H1 (cell line): Measurements from ENCODE around the gene TECTB.

Experiments
- EP300 ChIP-seq, 2 experiments: IDR thresholded peaks; 1 replicate in 1 of 2; 2 replicates in 1 of 2; pipeline ENCODE4 v1.6.1; 2011 to 2012; ENCODE audit warnings: low read depth in 2 of 2, low read length in 2 of 2, mild to moderate bottlenecking in 2 of 2, borderline replicate concordance in 1 of 2, inconsistent platforms in 1 of 2, moderate library complexity in 1 of 2
- EZH2 ChIP-seq: fragments of 200-600 bp; sonication (generic); IDR thresholded peaks from 2 replicates; pipeline ENCODE4 v1.7.1; 2012; ENCODE audit warnings: low read depth, mild to moderate bottlenecking, moderate library complexity, low read length, inconsistent platforms; ENCODE audit not compliant: severe bottlenecking
- HDAC6 ChIP-seq: IDR thresholded peaks from one replicate; pipeline ENCODE4 v1.7.1; 2012; ENCODE audit warnings: low read depth, mild to moderate bottlenecking, inconsistent platforms, low read length, moderate library complexity
- POLR2A ChIP-seq, 2 experiments: IDR thresholded peaks; 1 replicate in 1 of 2; 2 replicates in 1 of 2; pipeline ENCODE4 v1.6.1; 2011; ENCODE audit warnings: low read depth in 2 of 2, low read length in 2 of 2, mild to moderate bottlenecking in 2 of 2; ENCODE audit errors: control extremely low read depth in 1 of 2
- SIN3A ChIP-seq, 2 experiments: IDR thresholded peaks in 1 of 2; conservative IDR thresholded peaks in 1 of 2; 2 replicates each; pipeline ENCODE4 v1.6.1; 2011 to 2012; ENCODE audit warnings: low read length in 2 of 2, improper control_type of control experiment in 1 of 2, low read depth in 1 of 2, mild to moderate bottlenecking in 1 of 2
- TAF1 ChIP-seq: IDR thresholded peaks from 2 replicates; pipeline ENCODE4 v1.6.1; 2011; ENCODE audit warnings: mild to moderate bottlenecking, low read depth, low read length
- TF ChIP-seq, protein P1 (sequence below), 3 experiments: IDR thresholded peaks; 1 replicate in 2 of 3; 2 replicates in 1 of 3; pipeline versions ENCODE4 v1.5.1 to v1.6.1; 2011; ENCODE audit warnings: low read length in 3 of 3, mild to moderate bottlenecking in 3 of 3, inconsistent platforms in 2 of 3, low read depth in 1 of 3, moderate library complexity in 1 of 3; ENCODE audit not compliant: insufficient read depth in 1 of 3; ENCODE audit errors: control extremely low read depth in 1 of 3
- TF ChIP-seq, protein P2 (sequence below): IDR thresholded peaks from 2 replicates; pipeline ENCODE4 v1.6.1; 2012; ENCODE audit warnings: inconsistent platforms

DNA sequence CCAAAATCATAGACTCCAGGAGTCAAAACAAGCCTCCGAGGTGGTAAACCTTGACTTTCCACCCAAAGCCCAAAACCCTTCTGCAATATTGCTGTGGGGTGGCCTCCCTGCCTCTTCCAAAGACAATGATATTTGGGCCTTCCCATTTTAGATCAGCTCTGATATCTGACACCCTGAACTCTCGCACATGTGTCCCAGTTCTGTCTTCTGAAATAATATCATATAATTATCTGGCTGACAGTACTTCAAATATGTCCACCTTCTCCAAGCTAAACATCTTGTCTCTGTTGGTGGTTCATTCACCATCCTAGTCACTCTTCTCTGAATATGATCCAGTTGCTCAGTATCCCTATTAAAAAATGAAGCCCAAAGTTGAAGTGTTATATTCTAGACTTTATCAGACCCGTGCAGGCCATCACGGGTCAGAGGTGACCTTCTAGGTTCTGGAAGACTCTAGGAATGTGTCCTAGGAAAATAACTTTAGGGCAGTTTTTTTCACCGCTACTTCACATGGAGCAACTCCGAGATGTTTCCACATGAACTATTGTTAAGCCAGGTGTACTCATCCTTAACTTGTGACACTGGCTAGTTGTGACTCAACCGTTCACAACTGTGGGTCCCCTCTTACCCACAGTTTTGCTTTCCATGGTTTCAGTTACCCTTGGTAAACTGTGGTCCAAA lies 6.3 kb downstream of the TECTB start:
- TF ChIP-seq, protein P1, sequence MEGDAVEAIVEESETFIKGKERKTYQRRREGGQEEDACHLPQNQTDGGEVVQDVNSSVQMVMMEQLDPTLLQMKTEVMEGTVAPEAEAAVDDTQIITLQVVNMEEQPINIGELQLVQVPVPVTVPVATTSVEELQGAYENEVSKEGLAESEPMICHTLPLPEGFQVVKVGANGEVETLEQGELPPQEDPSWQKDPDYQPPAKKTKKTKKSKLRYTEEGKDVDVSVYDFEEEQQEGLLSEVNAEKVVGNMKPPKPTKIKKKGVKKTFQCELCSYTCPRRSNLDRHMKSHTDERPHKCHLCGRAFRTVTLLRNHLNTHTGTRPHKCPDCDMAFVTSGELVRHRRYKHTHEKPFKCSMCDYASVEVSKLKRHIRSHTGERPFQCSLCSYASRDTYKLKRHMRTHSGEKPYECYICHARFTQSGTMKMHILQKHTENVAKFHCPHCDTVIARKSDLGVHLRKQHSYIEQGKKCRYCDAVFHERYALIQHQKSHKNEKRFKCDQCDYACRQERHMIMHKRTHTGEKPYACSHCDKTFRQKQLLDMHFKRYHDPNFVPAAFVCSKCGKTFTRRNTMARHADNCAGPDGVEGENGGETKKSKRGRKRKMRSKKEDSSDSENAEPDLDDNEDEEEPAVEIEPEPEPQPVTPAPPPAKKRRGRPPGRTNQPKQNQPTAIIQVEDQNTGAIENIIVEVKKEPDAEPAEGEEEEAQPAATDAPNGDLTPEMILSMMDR (IDR thresholded peaks at IDR 0.05; ENCODE audit: control extremely low read depth in 1 of 3, insufficient read depth in 1 of 3, low read depth in 1 of 3, low read length in 3 of 3) = no peak
- TF ChIP-seq HDAC6 (no peak), EZH2 (no peak), TAF1 (no peak), SIN3A (conservative IDR thresholded peaks at IDR 0.05 in 1 of 2, IDR thresholded peaks at IDR 0.05 in 1 of 2; ENCODE audit: low read depth in 1 of 2, low read length in 2 of 2) (no peak), POLR2A (IDR thresholded peaks at IDR 0.05; ENCODE audit: control extremely low read depth in 1 of 2, low read depth in 2 of 2, low read length in 2 of 2) (no peak), EP300 (IDR thresholded peaks at IDR 0.05; ENCODE audit: borderline replicate concordance in 1 of 2, low read depth in 2 of 2, low read length in 2 of 2) (no peak)
- TF ChIP-seq, protein P2, sequence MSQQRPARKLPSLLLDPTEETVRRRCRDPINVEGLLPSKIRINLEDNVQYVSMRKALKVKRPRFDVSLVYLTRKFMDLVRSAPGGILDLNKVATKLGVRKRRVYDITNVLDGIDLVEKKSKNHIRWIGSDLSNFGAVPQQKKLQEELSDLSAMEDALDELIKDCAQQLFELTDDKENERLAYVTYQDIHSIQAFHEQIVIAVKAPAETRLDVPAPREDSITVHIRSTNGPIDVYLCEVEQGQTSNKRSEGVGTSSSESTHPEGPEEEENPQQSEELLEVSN = no peak
